Measurements from ENCODE around the gene DHX15.

DHX15 gene

DNA sequence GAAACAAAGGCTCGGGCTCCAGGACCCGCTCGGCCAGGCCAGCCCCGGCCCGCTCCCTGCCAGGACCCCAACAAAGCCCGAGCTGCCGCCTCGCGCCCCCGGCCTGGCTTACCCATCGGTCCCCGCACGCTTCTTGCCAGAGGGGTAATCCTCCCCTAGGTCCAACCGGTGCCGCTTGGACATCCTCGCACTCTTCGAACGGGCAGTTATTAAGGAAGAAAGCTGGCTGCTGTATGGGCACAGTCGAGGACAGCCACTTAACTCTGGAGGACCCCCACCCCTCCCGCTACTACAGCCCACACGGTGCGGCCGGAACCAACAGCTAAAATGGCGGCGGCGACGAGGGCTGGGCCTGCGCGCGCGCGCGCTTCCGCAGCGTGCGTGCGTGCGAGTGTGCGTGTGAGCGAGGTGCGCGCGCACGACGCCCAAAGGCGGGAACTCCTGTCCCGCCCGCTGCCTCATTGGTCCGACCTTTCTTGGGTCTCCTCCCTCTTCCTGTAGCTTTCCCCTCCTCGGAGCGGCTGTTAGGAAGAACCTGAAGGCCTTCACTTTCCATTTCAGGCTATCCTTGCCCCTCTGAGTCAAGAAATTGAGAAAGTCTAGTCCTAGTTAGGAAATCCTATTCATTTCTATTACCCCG is at the start of gene DHX15:
TSS of gene DHX15 (minus strand) at position 344 of the 640 bp plus-strand sequence. CDS start at position 183, 161 bp downstream.
- FAIRE-seq, result peak; percentile 89

DNA sequence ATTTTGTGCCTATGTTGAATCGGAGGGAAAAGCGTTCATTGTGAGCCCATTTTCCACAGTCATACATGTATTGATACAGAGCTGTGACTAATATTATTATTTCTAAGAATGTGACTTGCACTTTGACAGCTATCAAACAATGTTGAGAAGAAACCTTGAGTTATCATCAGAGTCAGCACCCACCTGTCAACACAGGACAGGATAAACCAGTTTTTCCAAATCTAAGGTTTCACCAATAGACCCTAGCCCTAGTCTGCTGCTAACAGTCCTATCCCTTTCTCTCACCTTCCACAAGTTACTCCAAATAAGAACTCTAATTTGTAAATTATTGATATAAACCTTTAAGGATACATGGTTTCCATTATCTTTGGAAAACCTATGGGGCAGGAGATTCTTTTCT is 47.7 kb upstream of the DHX15 start:
- FAIRE-seq, result no peak

DNA sequence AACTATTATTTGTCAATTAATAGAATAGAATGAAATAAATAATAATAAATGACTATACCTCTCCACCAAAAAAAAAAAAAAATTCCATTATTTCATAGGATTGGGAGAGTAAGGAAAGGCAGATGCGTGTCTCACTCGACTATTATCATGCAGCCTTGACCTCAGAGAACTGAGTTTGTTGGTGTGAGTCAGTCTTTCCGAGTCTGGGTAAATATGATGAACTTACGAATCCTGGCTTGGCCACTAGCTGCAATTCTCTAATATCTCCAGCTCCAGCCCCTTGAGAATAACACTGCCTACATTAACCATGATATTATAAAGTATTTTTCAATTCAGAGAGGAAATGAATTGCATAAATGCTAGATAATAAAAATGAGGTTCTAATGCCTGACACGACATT is 46.6 kb upstream of the DHX15 start:
- no peak for FAIRE-seq

DNA sequence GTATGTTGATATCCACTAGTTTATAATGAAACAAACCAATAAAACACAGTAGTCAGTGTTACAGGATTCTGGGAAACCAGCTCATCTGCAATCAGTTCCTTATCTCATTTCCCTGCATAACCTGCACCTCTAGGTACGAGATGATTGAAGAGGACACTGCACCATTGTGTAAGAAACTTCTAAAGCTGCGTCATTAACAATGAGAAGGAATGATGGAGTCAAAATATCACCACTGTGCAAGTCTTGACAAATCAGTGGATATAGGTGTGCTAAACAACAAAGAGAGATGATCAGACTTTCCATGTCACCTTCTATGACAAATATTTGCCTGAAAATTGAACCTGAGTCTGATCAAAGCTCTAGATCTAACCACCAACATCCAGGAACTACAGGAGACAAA is 40.7 kb upstream of the DHX15 start:
- no peak for FAIRE-seq

DNA sequence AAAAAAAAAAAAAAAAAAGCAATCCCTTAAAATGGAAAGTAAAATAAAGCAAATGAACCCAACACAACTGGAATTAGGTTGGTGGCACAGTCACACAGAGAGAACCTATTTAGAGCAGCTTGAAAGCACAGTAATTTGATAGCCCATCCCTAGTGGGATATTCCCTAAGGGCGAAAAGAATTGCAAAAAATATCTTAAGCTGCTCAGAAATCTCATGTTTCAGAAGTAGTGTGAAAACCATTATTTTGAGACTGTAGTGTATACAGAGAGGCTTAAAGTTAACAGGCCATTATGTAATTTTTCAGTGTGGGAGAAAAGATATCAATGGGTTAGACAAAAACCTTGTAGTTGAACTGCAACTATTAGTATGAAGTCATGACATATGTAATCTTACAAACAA is 40.0 kb upstream of the DHX15 start:
- no peak for FAIRE-seq

DNA sequence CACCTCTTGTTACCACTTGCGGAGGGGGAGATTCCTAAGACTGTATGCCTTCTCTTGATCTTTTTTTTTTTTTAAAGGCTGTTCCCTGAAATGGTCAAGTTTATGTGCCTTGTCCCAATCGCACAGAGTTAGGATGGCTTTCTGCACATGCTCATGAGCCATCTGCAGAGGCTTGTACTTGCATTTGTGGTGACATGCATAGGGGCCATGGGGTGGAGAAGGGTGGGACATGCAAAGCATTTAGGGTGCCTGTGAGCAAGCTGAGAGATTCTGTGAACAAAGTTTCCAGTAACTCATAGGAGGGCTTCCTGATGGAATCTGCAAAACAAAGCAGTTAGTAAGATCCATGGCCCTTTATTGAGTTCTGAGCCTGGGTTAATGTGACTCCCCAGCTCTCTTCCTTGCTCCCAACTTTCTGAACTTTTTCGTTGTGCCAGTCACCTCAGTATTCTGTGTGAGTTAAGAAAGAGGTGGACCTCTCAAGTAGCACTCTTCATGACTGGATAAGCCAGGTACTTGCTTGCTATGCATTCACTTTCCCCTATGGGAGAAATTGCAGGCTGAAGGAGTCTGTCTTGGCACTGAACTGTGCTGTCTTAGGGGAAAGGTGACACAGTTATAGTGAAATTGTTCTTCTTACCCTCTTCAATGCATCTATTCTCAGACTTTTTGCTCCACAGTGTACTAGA is 37.9 kb upstream of the DHX15 start:
- FAIRE-seq, result no peak

DNA sequence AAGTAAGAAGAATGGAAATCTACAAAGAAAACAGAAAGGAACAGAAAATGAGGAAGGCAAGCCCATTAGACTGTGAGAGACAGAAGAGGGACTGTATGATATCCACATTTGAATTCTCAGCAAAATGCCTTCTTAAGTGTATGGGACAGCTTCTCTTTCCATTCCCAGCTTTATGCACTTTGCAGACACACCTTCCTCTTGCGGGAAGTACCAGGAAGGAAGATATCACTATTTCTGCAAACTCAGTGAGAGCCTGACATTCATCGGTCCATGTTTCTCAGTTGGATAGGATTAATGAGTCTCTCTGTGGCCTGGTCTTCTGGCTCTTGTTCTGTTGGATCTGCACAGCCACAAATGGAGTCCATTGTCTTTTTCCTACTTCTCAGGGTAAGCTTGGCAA is 31.6 kb upstream of the DHX15 start:
- FAIRE-seq, result no peak

DNA sequence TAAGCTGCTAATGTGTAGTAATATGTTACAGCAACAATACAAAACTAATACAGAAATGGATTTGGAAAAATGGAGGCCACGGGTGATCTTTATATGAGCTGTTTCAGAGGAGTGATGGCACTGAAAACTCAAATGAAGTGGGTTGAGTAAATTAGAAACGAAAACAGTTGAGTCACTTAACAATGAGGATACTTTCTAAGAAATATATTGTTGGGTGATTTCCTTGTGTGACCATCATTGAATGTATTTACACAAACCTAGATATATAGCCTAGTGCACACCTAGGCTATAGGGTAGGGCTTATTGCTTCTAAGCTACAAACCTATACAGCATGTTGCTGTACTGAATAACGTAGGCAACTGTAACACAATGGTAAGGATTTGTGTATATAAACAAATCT is 30.5 kb upstream of the DHX15 start:
- no peak for FAIRE-seq

DNA sequence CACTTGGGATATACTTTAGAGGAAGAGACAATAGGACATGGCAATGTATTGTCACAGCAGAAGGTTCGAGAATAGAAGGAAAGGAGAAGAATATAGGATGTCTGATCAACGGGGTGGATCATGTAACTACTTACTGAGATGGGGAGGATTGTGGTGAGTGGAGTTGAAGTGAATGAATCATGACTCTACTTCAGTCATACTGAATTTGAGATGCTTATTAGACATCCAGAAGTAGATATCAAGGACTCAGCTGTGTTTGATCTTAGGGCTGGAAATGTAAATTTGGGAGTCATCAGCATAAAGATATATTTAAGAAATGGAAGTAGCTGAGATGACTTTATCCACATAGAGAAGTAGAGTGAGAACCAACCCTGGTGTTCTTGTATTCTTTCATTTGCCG is 29.1 kb upstream of the DHX15 start:
- no peak for FAIRE-seq

DNA sequence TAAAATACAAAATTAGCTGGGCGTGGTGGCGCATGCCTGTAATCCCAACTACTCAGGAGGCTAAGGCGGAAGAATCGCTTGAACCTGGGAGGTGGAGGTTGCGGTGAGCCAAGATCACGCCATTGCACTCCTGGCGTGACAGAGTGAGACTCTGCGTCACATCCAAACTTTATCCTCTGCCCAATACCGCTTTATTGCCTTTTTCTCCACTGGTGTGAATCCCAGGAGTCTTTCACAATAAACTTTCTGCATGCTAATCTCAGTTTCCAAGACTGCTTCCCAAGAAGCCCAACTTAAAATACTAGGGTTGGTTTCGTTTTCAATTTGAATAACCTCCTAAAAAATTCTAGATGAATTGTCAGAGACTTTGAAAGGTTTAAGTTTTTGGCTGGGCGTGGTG is 27.2 kb upstream of the DHX15 start:
- FAIRE-seq, result no peak

DNA sequence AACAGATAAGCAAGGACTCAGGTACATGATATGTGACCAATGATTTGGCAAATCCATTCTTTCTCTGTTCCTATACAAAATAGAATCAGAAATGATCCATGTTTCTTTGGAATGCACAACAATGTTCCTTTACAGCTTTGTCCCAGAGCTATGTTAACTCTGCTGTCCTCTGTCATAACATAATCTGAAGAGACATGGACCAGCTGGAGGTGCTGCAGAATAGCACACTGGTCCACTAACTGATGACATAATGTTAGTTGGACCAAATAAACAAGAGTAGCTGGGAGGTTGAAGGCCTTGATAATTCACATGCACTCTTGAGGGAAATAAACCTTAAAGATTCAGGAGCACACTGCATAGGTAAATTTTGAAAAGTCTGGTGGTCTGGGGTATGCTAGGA is 23.0 kb upstream of the DHX15 start:
- FAIRE-seq, result no peak

DNA sequence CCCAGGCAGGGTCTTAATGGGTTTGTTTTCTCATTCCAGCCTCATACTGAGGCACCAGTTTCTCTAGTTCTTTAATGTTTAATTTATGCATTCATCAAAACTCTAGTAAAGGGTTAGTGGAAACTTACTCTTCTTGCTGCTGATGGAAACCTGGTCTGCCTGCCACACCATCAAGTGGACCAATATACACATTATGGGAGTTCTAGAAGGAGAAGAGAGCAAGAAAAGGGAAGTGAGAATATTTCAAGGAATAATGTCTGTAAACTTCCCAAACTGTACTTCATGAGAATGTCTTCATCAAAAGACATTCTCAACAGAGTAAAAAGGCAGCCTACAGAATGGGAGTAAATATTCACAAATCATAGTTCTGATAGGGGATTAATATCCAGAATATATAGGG is 20.9 kb upstream of the DHX15 start:
- FAIRE-seq, result no peak

DNA sequence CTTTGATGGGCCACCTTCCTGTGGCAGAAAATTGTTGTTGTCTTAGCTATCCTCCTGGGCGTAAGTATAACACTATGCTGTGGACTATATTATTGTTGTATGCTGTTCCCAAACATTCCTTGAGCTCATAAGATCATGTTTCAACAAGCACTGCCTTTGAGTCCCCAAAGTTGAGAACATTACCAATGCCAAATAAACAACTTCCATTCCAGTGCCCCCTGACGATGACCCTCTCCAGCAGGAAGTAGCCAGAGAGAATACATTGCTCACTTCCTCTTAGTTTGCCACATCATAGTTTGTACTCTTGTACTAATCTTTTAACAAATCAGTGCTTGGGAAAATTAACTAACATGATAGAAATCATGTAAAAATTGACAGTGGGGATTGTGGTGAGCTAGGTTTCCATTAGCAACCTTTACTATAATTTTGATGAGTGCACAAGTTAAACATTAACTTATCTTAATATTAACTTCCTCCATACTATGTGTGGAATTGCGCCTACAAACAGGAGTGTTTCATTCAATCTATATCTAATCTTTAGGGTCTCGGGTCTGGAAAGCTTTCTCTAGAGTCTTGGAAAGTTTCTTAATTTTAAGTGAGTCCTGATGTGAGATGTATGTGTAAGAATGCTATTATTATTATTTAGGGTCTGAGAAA is 20.3 kb upstream of the DHX15 start:
- no peak for FAIRE-seq

DNA sequence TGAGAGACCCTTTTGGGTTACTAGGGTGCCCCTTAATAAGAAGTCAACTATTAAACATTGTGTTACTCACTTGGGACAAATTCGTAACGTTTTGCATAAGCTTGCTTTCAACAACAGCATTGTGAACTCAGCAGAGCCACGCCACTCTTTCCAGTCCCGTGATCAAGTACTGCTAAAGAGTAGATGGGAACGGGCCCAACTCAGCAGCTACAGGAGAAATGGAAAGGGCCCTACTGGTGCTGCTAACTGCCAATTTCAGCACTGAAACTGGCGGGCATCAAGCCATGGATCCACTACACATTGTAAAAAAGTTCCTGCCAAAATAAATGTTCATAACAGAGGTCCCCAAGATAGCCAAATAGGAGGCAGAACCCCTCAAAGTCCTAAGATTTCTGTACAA is 19.0 kb upstream of the DHX15 start:
- FAIRE-seq, result no peak

DNA sequence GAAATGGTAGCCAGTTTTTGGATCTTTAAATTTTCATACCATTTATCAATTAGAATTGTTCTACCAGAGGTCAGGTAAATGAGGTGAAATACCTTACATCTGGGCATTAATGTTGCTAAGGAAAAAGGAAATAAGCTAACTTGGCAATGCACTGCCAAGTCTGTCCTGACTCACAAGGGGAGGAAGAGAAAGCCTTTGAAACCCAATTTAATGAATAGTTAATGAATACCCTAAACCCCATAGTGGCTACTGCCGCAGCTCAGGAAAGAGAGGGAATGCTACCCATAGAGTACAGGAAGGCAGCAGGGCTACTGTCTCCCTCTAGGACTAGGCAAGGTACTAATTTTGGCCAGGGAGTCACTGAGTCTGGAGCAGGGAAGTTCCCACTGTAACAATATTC is 16.8 kb upstream of the DHX15 start:
- FAIRE-seq, result no peak

DNA sequence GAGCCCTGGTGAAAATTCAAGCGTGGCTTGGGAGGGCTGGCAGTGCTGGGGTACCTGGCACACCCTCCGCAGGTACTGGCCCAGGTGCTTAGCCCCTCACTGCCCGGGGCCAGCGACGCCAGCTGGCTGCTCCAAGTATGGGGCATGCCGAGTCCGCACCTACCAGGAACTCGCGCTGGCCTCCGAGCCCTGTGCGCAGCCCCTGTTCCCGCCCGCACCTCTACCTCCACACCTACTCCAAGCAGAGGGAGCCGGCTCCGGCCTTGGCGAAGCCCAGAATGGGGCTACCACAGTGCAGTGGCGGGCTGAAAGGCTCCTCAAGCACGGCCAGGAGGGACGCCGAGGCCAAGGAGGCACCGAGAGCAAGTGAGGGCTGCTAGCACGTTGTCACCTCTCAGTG is 14.9 kb upstream of the DHX15 start:
- FAIRE-seq, result no peak

DNA sequence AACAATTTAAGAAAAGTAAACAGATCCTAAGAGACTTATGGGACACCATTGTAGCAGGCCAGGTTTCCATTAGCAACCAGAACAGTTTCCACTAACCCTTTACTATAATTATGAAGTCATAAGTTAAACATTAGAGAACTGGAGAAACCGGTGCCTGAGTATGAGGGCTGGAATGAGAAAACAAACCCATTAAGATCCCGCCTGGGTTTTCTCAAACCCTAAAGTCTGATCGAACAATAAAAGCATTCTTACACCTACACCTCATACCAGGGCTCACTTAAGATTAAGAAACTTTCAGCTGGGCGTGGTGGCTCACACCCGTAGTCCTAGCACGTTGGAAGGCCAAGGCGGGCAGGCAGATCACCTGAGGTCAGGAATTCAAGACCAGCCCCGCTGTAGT is 13.7 kb upstream of the DHX15 start:
- peak; percentile 41 for FAIRE-seq

DNA sequence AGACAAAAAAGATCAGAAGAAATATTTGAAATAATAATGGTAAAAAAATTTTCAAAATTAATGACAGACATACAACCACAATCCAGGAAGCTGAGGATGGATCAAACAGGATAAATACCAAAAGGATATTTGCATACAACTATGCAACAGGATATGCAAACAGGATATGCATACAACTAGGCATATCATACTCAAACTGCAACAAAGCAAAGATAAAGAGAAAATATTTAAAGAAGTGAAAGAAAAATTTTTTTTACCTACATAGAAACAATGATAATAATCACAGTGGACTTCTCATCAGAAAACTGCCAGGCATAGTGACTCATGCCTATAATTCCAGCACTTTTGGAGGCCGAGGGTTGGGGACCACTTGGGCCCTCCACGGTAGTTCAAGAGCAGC is 11.3 kb upstream of the DHX15 start:
- no peak for FAIRE-seq

DNA sequence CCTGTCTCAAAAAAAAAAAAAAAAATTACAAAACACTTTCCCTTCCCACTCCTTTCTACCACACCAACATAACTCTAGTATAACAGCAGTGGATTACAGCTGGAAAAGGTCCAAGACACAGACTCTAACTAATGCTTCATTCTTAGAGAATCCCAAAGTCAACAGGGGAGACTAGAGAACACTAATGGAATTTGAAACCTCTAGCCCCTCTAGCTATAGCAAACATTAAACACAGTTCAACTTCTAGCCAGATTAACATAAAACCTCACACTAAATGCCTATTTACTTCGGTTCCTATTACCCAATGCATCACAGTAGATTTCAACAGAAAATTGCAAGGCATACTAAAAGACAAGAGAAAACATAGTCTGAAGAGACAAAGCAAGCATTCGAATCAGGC is 10.5 kb upstream of the DHX15 start:
- FAIRE-seq, result no peak

DNA sequence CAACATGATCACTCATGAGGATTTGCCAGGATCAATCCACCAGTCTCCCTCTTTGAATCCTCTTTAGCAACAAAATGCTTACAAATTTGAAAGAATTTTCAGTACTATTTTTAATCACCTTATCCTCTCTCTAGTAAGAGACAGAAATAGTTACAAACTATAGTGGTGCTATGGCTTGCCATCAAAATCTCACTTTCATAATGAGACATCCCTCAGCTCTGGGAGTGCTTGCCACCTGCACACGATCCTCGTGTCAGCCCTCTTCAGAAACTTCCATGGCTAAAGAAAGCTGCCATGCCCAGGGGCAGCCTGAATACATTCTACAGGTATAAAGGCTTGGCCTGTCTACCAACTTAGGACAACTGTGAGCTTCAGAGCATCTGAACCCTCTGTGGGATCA is 5.1 kb upstream of the DHX15 start:
- no peak for FAIRE-seq

DNA sequence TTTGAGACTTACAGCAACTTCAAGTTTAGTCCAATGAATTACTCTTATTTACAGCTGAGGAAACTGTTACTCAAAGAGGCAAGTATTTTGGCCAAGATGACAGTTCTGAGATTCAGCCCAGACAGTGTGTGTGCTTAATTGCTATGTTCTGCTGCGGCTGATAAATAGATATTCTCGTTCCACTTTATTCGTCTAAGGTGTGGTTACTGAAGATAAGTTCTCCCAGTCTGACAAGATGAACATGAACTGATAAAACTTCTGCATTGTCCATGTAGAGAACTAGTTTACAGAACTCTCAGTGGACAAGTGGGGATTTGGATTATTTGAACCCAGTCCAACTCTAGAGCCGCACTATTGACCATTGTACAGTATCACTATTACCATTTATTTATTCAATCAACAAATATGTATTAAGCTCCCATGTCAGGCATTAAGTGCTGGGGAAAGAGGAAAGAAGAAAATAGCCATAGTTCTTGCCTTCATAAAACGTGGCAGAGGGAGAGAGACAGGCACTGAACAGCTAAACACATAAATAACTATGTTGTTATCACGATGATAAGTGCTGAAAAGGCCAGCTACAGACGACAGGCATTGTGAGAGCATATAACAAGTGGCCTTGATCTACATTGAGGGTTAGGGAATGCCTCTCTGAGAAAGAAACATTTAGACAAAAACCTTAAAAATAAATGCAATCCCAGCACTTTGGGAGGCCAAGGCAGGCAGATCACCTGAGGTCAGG is 4.0 kb upstream of the DHX15 start:
- no peak for FAIRE-seq

DNA sequence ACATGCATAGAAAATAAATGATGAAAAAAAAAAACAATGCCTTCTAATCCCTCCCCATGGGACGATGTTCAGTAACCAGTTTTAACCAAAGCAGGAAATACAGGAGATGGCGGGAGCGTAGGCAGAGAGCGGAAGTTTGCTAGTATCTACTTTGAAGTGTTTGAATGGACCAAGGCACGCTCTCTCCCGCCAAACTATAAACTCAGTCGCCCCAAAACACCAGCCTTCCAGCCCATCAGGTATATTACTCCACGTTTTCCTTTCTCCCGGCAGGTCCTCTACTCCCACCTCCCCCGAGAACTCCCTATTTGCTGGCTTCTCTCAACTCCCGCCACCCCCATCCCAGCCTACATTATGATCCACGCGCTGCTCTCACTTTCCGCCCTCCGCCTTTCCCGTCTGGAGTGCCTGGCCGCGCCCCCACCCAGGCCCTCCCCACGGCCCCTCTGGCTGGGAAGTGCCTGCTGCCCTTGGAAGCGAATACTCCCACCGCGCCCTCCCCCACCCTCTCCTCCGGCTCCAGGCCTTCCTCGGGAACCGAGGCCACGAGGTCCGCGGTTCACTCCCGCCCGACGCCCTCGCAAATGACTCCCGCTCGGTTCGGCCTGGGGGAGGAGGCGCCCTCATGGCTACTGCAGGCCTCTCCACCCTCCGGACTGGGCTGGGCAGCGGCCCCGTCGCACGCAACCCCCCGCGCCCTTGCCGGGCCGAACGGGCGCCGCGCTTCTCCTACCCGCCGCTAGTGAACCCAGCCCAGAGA is 723 bp downstream of the DHX15 start:
- no peak for FAIRE-seq

DNA sequence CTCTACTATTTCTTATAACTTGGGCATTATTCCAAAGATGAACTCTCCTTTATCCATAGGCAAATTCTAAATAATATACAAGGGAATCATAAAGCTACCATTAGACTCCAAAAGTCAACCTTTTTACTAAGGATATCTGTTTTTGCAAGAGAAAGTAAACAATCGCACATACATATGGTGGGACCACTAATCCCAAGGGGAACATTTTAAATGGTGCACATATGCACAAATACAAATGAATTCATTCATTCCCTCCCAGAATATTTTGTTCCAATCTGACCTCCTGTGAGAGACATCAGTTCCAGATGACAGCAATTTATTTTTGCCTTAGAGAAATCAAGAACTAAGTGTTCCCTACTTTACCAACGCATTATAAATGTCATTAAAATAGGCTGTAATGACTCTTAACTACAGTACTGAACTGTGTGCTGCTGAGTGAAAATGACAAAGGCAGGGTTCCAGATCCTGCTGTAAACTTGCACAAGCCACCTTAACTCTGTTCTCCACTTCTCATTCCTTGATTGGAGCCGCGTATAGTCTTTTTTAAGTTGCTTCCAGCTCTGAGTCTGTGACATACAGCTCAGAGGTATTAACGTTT is 2.0 kb downstream of the DHX15 start:
- FAIRE-seq, result no peak

Measured in islet of Langerhans (tissue), 1 donor.